ENCODE data around the gene BIN2.

Gene BIN2

DNA sequence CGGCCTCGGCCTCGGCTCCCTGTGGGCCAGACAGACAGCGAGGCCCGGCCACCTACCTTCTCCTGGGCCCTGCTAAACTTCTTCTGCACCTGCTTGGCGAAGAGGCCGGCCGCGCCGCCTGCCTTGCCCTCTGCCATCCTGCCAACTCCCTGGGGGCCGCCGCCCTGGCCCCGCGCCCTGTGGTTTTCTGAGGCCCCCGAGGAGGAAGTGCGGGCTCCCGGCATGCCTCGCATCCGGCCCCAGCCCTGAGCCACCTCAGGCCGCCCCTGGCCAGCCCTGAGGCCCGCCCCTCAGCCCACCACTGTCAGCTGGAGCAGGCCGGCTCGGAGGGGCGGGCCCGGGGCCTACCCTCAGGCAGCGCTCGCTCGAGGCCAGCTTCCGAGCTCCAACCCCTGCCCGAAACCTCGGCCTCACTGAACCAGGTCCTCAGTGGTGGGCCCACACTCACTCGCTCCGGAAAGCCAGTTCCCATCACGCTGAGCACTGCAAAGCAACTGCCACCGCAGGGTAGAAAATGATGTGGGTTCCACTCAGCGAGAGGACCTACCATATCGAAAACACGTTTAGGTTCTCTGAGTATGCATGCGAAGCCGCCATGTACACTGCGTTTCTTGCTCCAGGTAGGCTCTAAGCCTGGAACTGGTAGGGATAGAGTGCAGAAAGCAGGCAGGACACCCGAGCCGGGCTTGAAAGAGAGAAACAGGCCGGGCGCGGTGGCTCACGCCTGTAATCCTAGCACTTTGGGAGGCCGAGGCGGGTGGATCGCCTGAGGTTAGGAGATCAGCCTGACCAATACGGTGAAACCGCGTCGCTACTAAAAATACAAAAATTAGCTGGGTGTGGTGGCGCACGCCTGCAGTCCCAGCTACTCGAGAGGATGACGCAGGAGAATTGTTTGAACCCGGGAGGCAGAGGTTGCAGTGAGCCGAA, at the start of gene BIN2:
TSS of gene BIN2 (minus strand) at position 209 of the 930 bp plus-strand sequence. CDS start at position 137, 72 bp downstream.
- DNase-seq (ENCODE audit: low spot score), result no peak

DNA sequence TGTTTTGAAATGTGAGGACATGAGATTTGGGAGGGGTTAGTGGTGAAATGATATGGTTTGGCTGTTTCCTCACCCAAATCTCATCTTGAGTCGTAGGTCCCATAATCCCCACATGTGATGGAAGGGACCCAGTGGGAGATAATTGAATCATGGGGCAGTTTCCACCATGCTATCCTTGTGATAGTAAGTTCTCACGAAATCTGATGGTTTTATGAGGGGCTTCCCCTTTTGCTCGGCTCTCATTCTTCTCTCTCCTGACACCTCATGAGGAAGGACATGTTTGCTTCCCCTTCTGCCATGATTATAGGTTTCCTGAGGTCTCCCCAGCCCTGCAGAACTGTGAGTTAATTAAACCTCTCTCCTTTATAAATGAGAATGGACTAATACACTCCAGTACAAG, 49.2 kb upstream of the BIN2 start:
- DNase-seq (ENCODE audit: low spot score), result no peak

DNA sequence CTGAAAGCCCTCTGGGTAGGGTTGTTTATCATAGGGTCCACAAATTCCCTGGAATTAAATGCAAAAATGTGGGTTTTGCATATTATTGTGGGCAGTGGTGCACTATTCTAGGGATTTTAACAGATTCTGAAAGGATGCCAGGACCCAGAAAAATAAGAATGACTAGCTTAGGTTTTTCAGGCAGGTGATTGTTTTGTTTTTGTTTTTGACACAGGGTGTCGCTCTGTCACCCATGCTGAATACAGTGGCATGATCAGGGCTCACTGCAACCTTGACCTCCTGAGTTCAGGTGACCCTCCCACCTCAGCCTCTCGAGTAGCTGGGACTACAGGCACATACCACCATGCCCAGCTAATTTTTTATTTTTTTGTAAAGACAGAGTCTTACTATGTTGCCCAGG, 48.0 kb upstream of the BIN2 start:
- no peak for DNase-seq (ENCODE audit: low spot score)

DNA sequence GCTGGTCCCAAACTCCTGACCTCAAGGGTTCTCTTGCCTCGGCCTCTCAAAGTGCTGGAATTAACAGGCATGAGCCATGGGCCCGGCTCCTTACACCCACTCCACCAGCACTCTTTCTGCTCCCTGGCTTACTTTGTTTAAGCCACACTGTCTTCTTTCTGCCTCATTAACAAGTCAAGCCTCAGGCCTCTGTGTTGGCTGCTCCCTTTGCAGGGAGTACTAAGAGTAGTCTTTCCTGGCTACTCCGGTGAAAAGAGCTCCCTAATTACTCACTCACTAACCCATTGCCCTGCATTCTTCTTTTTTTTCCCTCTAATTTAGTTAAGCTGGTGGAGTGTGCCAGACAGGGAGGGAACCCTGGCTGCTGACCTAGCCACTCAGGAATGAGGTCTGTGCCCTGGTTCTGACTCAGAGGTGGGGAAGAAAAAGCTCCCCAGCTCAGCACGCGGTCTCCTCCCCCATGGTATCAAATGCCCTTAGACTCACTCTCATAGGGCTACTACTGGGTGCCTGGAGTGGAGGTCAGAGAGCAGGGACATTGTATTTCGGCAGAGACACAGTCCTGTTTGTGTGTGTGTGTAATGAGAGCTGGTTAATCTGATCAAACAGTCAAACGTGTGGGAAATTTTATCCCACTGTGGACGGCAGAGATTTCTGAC, 47.5 kb upstream of the BIN2 start:
- DNase-seq (ENCODE audit: low spot score), result no peak

DNA sequence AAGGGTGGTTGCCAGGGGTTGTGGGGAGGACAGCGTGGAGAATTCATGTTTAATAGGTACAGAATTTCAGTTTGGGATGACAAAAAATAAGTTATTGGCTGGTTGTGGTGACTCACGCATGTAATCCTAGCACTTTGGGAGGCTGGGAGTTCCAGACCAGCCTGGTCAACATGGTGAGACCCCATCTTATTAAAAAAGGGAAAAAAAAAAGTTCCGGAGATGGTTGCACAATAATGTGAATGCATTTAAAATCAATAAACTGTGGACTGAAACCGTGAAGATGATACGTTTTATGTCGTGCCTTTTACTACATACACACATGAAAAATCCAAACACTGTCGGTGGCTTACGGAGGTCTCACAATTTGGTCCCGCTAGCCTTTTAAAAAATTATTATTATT, 46.7 kb upstream of the BIN2 start:
- DNase-seq (ENCODE audit: low spot score), result no peak

DNA sequence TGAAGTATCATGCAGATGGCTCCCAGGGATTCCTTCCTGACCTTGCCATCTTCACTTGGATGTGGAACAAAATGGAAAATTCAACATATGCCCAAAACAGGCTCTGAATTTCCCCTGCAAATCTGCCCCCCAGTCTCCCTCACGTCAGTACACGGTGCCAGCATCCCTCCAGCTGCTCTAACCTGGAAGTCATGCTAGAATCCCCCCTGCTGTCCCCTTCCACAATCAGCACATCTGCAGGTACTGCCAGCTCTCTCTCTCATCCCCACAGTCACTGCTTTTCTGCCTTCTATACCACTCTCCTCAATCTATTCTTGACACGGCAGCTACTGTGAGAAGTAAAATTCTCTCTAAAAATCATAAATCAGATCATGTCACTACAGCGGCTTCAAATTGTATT, 45.6 kb upstream of the BIN2 start:
- DNase-seq (ENCODE audit: low spot score), result no peak

DNA sequence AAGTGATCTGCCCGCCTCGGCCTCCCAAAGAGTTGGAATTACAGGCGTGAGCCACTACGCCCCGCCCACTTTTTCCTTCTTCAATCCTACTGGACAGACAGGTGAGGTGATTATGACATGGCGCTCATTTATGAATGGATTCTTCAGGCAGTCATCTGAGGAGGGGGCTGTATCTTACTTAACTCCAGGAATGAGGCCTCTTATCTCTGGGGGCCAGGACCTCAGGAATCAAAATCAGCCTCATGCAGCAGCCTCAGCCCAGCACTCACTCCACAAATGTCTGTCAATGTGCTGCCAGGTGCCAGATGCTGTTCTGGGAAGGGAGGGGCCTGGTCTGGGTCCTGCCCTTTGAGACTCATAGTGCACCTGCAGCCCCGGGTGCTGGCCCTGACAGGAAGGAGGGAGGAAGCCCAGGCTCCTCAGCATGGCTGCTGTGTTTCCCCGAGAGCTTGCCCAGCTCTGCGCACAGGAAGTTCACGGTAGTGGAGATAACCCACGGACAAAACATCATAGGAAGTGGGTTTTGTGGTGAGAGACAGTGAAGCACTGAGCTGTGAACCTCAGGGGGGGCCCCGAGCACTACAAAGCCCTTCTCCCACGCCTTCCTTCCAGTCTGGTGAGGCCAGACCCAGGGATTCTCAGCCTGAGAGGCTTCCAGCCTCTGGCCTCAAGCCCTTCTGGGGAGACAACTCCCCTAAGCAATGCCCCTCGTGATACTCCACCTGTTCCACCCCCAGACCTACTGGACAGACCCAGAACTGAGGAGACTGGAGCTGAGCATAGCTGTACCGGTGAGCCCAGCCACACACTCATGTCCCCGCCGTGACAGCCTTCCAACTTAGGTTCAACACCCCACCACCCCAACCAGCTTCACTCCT, 44.9 kb upstream of the BIN2 start:
- no peak for DNase-seq (ENCODE audit: low spot score)

DNA sequence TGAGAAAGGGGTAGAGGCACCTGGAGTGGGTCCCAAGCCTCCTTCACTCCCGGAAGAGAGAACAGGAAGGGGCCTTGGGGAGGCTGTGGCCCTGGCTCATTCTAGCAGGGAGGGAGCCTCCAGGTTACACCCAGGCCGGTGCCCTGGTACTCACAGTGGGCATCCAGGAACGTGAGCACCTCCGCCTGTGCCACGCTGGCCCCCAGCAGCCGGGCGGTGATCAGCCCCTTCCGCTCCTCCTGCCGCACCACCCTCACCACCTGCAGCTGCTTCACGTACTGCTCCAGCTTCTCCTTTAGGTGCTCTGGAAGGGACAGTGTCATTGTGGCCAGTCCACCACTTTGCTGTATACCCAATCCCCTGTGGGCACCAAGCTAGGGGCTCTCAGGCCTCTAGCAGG, 41.3 kb upstream of the BIN2 start:
- no peak for DNase-seq (ENCODE audit: low spot score)

DNA sequence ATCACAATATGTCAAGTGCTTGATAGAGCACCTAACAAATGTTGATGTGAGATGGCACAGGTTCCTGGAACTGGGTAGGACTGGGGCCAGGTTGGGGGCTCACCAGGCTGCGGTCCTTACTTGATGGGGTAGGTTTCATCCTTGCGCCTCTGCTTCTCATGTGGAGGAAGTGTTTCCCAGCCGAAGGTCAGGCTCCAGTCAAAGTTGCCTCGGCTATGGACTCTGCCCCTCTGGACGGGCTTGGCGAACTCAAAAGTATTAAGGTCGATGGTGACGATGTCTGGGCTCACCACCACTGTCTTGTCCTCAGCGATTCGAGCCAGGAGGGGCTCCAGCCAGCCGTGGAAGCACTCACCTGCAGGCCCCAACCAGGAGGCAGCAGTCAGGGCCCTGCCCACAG, 40.0 kb upstream of the BIN2 start:
- DNase-seq (ENCODE audit: low spot score), result no peak

DNA sequence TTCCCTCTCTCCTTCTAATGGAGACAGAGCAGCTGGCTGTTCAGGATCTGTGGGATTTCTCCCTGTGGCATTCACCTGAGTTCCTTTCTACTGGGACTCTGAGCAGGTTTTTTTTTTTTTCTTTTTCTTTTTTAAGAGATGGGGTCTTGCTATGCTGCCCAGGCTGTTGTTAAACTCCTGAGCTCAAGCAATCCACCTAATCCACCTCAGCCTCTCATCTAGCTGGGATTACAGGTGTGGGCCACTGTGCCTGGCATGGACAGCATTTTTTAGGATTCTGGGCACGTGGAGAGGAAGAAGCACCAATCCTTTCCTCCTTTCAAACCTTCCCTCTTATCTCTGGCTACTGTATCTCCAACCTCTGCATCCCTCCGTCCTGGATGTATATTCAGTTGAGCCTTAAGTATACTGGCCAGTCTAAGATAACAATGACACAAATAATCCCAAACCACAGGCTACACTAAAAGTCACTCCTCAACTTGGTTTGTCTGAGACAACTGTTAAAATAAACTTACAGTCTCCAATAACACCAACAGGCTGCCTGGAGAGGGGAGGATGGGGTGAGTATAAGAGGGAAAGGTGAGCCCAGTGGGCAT, 38.9 kb upstream of the BIN2 start:
- no peak for DNase-seq (ENCODE audit: low spot score)

DNA sequence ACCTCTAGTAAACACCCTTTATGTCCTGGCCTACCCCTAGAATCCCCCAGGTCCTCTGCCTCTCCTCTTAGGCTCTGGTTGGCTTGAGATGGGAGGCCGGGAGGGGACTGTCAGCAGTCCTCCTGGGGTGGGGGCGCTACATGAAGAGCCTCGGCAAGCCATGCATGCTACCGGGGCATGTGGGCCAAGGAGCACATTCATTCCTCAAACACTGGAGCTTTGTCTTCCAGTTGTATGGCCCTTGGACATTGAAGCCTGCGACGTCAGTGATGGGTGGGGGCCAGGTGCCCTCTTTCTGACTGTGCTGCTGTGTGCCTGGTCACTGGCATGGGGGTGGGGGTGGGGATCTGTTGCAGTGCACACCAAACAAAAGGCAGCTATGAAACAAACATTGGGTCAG, 38.3 kb upstream of the BIN2 start:
- DNase-seq (ENCODE audit: low spot score), result no peak

DNA sequence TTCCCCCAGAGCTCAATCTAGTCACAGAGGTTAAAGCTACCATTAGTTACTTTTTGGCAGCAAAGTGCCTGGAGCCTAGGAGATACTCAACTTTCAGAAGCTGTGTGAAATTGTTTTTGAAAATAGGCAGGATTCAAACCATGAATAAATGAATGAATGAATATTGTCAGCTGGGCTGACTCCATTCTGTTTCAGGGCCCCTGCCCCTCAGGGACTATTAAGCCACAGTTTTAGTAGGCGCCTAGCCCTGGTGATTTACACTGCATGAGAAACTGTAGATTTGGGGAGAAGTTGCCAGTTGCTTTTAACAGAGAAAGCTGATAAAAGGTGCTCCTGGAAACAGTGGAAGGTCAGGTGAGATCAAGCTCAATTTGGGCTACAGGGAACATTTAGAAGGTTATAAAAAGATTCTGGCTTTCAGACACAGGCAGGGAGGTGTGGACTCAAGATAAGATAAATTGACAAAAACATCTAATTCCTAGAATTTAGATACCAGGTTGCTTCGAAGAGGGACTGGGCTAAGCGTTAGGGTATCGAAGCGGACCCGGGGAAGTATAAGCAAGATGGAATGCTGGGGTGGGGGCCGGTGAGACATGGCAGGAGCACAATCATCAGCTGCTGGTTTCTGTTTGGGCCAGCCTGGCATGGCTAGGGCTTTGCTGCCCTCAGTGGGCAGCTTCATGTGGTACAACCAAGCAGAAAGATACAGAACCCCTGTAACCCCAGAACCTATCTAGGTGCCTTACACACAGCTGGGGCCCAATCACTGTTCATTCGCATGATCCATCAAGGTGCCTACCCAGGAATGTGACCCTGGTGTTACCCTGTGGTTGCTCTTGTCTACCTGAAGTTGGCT, 37.4 kb upstream of the BIN2 start:
- no peak for DNase-seq (ENCODE audit: low spot score)

DNA sequence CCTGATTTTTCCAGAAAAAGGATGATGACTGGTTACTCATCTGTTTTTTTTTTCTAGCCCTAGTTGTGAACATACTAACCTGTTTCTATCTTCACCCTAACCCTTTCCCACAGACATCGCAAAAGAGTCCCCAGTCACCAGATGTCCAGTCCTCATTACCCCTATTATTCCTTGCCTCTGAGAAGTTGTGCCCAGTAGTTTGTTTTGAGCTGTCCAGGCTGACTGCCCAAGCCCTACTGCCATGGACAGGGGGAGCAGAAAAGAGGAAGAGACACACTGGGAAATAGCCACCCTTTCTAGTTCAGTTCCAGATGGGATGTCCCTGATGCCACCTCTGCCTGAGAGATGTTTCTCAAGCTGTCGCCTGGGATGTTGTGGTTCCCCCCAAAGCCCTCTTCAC, 36.3 kb upstream of the BIN2 start:
- no peak for DNase-seq (ENCODE audit: low spot score)

DNA sequence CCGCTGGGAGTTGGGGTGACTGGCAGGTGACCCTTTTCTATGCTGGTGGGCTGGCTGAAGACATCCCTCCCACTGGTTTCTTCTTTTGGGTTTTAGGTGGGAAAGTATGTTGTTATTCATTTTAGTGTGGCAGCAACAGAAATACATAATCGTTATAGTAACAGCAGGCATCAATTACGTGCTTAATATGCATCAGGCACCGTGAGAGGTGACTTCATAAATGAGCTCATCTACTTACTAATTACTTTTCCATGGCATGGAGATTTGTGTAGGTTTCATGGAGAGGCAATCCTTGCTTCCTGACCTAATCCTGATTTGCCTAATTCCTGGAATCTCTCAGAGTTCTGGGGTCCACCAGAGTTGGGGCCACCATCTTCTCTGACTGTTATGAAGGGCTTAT, 35.9 kb upstream of the BIN2 start:
- no peak for DNase-seq (ENCODE audit: low spot score)

DNA sequence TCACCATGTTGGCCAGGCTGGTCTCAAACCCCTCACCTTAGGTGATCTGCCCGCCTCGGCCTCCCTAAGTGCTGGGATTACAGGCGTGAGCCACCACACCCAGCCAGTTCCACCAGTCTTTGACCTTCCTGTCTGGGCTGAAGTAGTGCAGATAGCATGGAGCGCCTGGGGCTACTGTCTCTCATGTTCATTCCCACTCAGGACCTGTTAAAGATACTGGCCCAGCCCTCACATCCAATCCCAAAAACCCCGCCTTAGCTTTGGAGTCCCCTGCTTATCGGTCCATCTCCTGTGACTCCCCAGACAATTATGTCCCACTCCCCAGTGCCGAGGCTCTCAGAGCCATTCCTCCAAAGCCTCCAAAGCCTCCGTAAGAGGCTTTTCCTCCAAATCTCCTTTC, 34.5 kb upstream of the BIN2 start:
- no peak for DNase-seq (ENCODE audit: low spot score)

DNA sequence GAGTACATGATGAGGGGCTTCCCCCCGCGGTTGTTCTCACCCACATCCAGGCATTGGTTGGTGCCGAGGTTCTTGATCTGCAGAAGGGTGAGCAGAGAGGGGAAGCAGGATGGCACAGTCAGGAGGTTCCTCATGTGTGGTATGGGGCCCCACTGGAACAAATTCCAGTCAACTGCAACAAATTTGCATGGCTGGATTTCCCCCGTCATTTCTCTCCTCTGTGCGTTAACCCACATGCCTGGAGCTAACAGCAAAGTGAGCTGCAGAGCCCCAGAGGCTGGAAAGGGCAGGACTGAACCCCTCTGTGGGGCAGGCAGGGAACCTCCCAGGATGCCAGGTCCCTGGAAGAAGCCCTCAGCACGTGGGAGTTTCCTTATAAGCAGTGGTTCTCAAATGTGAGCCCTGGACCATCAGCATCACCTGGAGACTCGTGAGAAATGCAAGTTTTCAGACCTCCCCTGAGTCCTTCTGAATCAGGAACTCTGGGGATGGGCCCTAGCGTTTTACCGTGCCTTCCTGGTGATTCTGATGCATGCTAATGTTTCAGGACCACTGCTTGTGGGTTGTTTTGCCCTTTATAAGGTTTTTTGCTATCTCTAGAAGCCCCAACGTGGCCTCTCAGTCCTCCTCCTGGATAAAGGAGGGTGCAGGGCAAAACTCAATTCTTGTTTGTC, 33.5 kb upstream of the BIN2 start:
- DNase-seq (ENCODE audit: low spot score), result no peak

DNA sequence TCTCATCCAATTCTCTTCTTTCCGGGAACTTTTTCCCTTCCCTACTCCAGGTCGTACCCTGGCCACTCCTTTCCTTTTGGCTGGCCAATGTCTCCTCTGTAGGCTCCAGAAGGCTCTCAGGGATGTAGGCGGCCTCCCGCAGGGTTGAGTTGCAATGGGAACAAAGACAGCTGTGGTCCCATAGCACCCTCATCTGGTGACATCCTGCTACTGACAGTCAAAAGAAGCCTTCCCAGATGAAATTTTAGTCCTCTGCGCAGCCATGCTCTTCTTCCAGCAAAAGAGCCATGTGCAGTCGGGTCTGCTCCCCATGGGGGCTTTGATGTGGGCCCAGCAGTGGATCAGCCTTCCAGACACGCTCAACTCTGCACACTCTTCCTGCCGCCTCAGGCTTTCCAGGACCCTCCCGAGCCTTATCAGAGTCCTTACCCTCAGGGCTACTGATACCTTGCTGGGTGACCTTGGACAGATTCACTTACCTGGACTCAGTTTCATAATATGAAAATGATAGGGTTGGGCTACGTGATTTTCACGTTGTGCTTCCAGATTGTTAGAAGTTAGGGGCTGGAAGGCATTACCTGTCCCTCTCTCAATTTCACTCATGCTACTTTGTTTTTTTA, 28.0 kb upstream of the BIN2 start:
- peak; percentile 59 for DNase-seq (ENCODE audit: low spot score)

DNA sequence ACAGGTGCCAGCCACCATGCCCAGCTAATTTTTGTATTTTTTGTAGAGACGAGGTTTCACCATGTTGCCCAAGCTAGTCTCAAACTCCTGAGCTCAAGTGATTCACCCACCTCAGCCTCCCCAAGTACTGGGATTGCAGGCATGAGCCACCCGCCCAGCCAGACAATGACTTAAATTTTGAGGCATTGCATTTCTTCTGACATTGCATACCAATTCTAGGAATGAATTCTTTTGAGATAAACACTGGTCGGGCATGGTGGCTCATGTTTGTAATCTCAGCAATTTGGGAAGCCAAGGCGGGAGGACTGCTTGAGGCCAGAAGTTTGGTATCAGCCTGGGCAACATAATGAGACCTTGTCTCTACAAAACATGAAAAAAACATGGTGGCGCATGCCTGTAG, 25.1 kb upstream of the BIN2 start:
- DNase-seq (ENCODE audit: low spot score), result no peak

DNA sequence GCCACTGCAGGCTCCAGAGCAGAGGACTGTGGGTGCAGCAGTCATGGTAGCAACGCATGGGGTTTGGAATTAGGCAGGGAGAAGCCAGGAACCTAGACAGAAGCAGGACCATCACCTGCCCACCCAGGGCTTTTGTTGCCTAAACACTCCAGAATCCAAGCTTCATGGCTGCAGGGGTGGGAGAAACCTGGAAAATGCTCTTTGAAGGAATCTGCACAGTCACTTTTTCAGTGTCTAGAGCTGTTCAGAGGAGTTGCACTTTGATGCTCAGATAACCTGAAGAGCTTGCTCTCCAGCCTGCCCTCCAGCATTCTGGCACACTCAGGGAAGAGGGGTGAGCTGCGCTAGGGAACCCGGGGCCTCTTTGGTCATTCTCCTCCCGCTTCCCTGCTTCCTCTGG, 24.1 kb upstream of the BIN2 start:
- DNase-seq (ENCODE audit: low spot score), result no peak

DNA sequence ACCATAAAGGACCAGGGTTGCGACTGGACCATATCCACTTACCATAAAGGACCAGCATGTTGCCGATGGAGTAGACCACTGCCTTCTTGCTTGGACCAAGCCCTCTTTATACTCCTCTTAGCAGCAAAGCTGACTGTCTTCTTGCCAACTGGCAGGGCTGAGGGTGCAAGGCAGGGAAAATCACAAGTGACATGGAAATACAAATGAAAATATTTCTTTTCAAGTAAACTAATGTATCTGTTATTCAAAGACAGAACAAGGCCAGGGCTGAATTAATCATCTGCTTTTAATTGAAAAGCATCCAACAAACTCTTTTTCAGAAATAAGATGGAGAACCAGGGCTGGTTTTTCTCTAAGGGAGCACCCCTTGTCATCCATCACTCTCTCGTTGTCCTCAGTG, 22.6 kb upstream of the BIN2 start, which contains the start of gene CELA1:
TSS of gene CELA1 (minus strand) at position 99 of the 400 bp plus-strand sequence. CDS start at position 58, 41 bp downstream.
- DNase-seq (ENCODE audit: low spot score), result no peak
